Measurements from ENCODE around the gene ATXN1L.

Gene ATXN1L

DNA sequence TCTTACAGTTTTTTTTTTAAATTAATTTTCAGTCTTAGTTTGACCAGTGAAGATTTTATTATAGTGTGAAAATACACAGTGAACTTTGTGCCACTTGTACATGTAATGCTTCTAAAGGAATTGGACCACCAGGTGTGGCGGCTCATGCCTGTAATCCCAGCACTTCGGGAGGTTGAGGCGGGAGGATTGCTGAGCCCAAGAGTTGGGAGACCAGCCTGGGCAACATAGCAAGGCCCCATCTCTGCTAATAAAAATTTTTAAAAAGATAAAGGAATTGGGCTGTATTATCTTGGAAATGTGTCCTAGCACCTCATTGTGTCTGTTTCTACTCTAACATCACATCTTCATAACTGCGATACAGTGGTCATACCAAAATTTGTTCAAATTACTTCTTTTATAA is 53.4 kb downstream of the ATXN1L start:
- ATAC-seq = no peak
- TF ChIP-seq OSR1 (CRISPR knock-in tag; IDR thresholded peaks at IDR 0.05) = no peak
- TF ChIP-seq ZNF8 (CRISPR knock-in tag; IDR thresholded peaks at IDR 0.05) = no peak
- TF ChIP-seq, protein P1, sequence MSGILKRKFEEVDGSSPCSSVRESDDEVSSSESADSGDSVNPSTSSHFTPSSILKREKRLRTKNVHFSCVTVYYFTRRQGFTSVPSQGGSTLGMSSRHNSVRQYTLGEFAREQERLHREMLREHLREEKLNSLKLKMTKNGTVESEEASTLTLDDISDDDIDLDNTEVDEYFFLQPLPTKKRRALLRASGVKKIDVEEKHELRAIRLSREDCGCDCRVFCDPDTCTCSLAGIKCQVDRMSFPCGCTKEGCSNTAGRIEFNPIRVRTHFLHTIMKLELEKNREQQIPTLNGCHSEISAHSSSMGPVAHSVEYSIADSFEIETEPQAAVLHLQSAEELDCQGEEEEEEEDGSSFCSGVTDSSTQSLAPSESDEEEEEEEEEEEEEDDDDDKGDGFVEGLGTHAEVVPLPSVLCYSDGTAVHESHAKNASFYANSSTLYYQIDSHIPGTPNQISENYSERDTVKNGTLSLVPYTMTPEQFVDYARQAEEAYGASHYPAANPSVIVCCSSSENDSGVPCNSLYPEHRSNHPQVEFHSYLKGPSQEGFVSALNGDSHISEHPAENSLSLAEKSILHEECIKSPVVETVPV (CRISPR knock-in tag; IDR thresholded peaks at IDR 0.05) = no peak
- TF ChIP-seq GLIS3 (CRISPR knock-in tag; IDR thresholded peaks at IDR 0.05) = no peak
- TF ChIP-seq RARB (CRISPR knock-in tag; IDR thresholded peaks at IDR 0.05) = no peak
- TF ChIP-seq, protein P2, sequence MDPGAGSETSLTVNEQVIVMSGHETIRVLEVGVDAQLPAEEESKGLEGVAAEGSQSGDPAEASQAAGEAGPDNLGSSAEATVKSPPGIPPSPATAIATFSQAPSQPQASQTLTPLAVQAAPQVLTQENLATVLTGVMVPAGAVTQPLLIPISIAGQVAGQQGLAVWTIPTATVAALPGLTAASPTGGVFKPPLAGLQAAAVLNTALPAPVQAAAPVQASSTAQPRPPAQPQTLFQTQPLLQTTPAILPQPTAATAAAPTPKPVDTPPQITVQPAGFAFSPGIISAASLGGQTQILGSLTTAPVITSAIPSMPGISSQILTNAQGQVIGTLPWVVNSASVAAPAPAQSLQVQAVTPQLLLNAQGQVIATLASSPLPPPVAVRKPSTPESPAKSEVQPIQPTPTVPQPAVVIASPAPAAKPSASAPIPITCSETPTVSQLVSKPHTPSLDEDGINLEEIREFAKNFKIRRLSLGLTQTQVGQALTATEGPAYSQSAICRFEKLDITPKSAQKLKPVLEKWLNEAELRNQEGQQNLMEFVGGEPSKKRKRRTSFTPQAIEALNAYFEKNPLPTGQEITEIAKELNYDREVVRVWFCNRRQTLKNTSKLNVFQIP (CRISPR knock-in tag; IDR thresholded peaks at IDR 0.05; ENCODE audit: borderline replicate concordance, low read depth) = no peak
- TF ChIP-seq ZNF565 (CRISPR knock-in tag; conservative IDR thresholded peaks at IDR 0.05; ENCODE audit: low read depth) = no peak
- no peak for TF ChIP-seq ZFP30 (CRISPR knock-in tag; IDR thresholded peaks at IDR 0.05)
- TF ChIP-seq, protein P3, sequence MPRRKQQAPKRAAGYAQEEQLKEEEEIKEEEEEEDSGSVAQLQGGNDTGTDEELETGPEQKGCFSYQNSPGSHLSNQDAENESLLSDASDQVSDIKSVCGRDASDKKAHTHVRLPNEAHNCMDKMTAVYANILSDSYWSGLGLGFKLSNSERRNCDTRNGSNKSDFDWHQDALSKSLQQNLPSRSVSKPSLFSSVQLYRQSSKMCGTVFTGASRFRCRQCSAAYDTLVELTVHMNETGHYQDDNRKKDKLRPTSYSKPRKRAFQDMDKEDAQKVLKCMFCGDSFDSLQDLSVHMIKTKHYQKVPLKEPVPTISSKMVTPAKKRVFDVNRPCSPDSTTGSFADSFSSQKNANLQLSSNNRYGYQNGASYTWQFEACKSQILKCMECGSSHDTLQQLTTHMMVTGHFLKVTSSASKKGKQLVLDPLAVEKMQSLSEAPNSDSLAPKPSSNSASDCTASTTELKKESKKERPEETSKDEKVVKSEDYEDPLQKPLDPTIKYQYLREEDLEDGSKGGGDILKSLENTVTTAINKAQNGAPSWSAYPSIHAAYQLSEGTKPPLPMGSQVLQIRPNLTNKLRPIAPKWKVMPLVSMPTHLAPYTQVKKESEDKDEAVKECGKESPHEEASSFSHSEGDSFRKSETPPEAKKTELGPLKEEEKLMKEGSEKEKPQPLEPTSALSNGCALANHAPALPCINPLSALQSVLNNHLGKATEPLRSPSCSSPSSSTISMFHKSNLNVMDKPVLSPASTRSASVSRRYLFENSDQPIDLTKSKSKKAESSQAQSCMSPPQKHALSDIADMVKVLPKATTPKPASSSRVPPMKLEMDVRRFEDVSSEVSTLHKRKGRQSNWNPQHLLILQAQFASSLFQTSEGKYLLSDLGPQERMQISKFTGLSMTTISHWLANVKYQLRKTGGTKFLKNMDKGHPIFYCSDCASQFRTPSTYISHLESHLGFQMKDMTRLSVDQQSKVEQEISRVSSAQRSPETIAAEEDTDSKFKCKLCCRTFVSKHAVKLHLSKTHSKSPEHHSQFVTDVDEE (CRISPR knock-in tag; IDR thresholded peaks at IDR 0.05) = no peak
- TF ChIP-seq, protein P4, sequence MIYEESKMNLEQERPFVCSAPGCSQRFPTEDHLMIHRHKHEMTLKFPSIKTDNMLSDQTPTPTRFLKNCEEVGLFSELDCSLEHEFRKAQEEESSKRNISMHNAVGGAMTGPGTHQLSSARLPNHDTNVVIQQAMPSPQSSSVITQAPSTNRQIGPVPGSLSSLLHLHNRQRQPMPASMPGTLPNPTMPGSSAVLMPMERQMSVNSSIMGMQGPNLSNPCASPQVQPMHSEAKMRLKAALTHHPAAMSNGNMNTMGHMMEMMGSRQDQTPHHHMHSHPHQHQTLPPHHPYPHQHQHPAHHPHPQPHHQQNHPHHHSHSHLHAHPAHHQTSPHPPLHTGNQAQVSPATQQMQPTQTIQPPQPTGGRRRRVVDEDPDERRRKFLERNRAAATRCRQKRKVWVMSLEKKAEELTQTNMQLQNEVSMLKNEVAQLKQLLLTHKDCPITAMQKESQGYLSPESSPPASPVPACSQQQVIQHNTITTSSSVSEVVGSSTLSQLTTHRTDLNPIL (CRISPR knock-in tag; IDR thresholded peaks at IDR 0.05; ENCODE audit: low read depth) = no peak
- TF ChIP-seq ARNTL (CRISPR knock-in tag; IDR thresholded peaks at IDR 0.05; ENCODE audit: borderline replicate concordance, low read depth) = no peak
- TF ChIP-seq, protein P5, sequence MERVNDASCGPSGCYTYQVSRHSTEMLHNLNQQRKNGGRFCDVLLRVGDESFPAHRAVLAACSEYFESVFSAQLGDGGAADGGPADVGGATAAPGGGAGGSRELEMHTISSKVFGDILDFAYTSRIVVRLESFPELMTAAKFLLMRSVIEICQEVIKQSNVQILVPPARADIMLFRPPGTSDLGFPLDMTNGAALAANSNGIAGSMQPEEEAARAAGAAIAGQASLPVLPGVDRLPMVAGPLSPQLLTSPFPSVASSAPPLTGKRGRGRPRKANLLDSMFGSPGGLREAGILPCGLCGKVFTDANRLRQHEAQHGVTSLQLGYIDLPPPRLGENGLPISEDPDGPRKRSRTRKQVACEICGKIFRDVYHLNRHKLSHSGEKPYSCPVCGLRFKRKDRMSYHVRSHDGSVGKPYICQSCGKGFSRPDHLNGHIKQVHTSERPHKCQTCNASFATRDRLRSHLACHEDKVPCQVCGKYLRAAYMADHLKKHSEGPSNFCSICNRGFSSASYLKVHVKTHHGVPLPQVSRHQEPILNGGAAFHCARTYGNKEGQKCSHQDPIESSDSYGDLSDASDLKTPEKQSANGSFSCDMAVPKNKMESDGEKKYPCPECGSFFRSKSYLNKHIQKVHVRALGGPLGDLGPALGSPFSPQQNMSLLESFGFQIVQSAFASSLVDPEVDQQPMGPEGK (CRISPR knock-in tag; IDR thresholded peaks at IDR 0.05; ENCODE audit: borderline replicate concordance) = no peak
- TF ChIP-seq BACH2 (CRISPR knock-in tag; IDR thresholded peaks at IDR 0.05; ENCODE audit: borderline replicate concordance) = no peak

DNA sequence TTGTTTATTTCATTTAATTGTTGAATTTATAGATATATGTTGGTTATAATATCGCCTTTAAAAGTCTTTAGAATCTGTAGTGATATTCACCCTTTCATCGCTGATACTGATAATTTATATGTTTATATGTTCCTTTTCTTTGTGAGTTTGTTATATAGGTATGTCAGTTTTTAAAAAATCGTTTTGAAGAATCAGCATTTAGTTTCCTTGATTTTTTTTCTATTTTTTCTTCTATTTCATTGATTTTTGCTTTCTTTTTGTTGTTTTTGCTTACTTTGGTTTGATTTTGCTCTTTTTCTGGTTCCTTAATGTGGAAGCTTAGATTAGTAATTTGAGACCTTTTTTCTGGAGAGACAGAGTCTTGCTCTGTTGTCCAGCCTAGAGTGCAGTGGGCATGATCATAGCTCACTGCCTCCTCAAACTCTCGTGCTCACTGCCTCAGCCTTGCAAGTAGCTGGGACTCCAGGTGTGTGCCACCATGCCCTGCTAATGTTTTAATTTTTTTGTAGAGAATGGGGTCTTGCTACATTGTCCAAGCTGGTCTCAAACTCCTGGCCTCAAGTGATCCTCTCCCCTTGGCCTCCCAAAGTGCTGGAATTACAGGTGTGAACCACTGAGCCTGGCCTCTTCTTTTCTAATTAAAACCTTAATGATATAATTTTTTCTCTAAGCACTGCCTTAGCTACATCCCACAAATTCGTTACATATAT is 57.0 kb downstream of the ATXN1L start:
- TF ChIP-seq OSR1 (CRISPR knock-in tag; IDR thresholded peaks at IDR 0.05) (no peak), TCF4 (CRISPR knock-in tag; IDR thresholded peaks at IDR 0.05; ENCODE audit: borderline replicate concordance) (no peak), ARNTL (CRISPR knock-in tag; IDR thresholded peaks at IDR 0.05; ENCODE audit: borderline replicate concordance, low read depth) (no peak), RARB (CRISPR knock-in tag; IDR thresholded peaks at IDR 0.05) (no peak), ISL1 (CRISPR knock-in tag; IDR thresholded peaks at IDR 0.05) (no peak), ZFP30 (CRISPR knock-in tag; IDR thresholded peaks at IDR 0.05) (no peak), SNAI2 (CRISPR knock-in tag; IDR thresholded peaks at IDR 0.05) (no peak), ZNF8 (CRISPR knock-in tag; IDR thresholded peaks at IDR 0.05) (no peak), GLIS3 (CRISPR knock-in tag; IDR thresholded peaks at IDR 0.05) (no peak), TOX (CRISPR knock-in tag; IDR thresholded peaks at IDR 0.05; ENCODE audit: borderline replicate concordance) (no peak), ZNF70 (CRISPR knock-in tag; IDR thresholded peaks at IDR 0.05) (no peak), ZC3H10 (CRISPR knock-in tag; IDR thresholded peaks at IDR 0.05) (no peak), ZFP3 (CRISPR knock-in tag; IDR thresholded peaks at IDR 0.05) (no peak), ESRRG (CRISPR knock-in tag; IDR thresholded peaks at IDR 0.05) (no peak), CSDC2 (CRISPR knock-in tag; IDR thresholded peaks at IDR 0.05) (no peak), ZNF565 (CRISPR knock-in tag; conservative IDR thresholded peaks at IDR 0.05; ENCODE audit: low read depth) (no peak), PPARA (CRISPR knock-in tag; IDR thresholded peaks at IDR 0.05; ENCODE audit: borderline replicate concordance) (no peak)
- TF ChIP-seq, protein P4 (CRISPR knock-in tag; IDR thresholded peaks at IDR 0.05; ENCODE audit: low read depth) = no peak
- TF ChIP-seq, protein P3 (CRISPR knock-in tag; IDR thresholded peaks at IDR 0.05) = no peak
- TF ChIP-seq, protein P1 (CRISPR knock-in tag; IDR thresholded peaks at IDR 0.05) = no peak
- ATAC-seq = no peak
